ENCODE results near the gene MR1.

- TF ChIP-seq CTCF (IDR thresholded peaks at IDR 0.05) (peak in 1 of 5 experiments; percentile 18), POLR2A (IDR thresholded peaks at IDR 0.05) (no peak), EP300 (IDR thresholded peaks at IDR 0.05; ENCODE audit: low read depth) (no peak)
Observed at GRCh38 chr1:181104042-181104789, 70.4 kb downstream of the MR1 start.
